Thymus (tissue), 11 donors: ENCODE data around the gene TMEM54. TPM values are rescaled to one million over a fixed set of nuclear protein-coding genes. Genes with fewer than 3 reads are reported as not detected.

Source experiments
- DNase-seq, 9 donors: peaks; one replicate each; pipeline ENCODE4 v3.0.0-alpha.2; 2013; ENCODE audit warnings: low spot score in 9 of 9, low read depth in 6 of 9, missing footprints in 1 of 9
- H3K27ac ChIP-seq, 2 donors: one replicate each; pipeline ENCODE4 v1.5.1; 2013; ENCODE audit warnings: control low read depth in 1 of 2, low read depth in 1 of 2, low read length in 1 of 2, mild to moderate bottlenecking in 1 of 2, moderate library complexity in 1 of 2
- H3K27me3 ChIP-seq, 2 donors: one replicate each; pipeline ENCODE4 v1.5.1; 2013; ENCODE audit warnings: low read length in 1 of 2; ENCODE audit not compliant: control insufficient read depth in 2 of 2, insufficient read depth in 1 of 2
- H3K36me3 ChIP-seq, 2 donors: one replicate each; pipeline ENCODE4 v1.5.1; 2013; ENCODE audit warnings: low read length in 1 of 2, mild to moderate bottlenecking in 1 of 2, moderate library complexity in 1 of 2; ENCODE audit not compliant: control insufficient read depth in 2 of 2, insufficient read depth in 2 of 2
- H3K4me1 ChIP-seq, 2 donors: one replicate each; pipeline ENCODE4 v1.5.1; 2013; ENCODE audit warnings: low read length in 2 of 2; ENCODE audit not compliant: control insufficient read depth in 2 of 2, insufficient read depth in 2 of 2
- H3K4me3 ChIP-seq, 2 donors: one replicate each; pipeline ENCODE4 v1.5.1; 2013; ENCODE audit warnings: low read length in 2 of 2, control low read depth in 1 of 2, mild to moderate bottlenecking in 1 of 2
- H3K9me3 ChIP-seq, 2 donors: one replicate each; pipeline ENCODE4 v1.5.1; 2013; ENCODE audit warnings: low read length in 1 of 2, mild to moderate bottlenecking in 1 of 2; ENCODE audit not compliant: control insufficient read depth in 2 of 2, insufficient read depth in 1 of 2
- WGBS: extraction: QIAGEN DNeasy Blood & Tissue Kit; methylation state at CpG from one replicate; pipeline ENCODE4 v1.1.7; 2013; 5-methylcytosine and 5-hydroxymethylcytosine counted together
- polyA plus RNA-seq: library from polyadenylated mRNA; stranded (reverse); fragments of 200-250 nt; gene quantifications from one replicate; pipeline ENCODE4 v1.2.3, GENCODE V29; 2013
- total RNA-seq: library from RNA; stranded (reverse); fragments of 120-200 nt; gene quantifications from one replicate; pipeline ENCODE4 v1.2.4, GENCODE V29; 2013
- donor health status: healthy.

Gene TMEM54
- total and polyA plus RNA-seq, 2 donors: 2.2 to 12.9 TPM

- H3K9me3 ChIP-seq: no peaks in the 10 kb centered on the region
- H3K36me3 ChIP-seq: peaks cover 39 to 76% of the 10 kb centered on the region in 2 donors
- no peak for DNase-seq
- WGBS: 97% methylated on average over 13 of the region's 13 CpGs
- H3K27ac ChIP-seq: no peak overlapping the region
- H3K4me3 ChIP-seq: no peak overlapping the region
- no peaks in the 10 kb centered on the region for H3K27me3 ChIP-seq
- no peaks in the 10 kb centered on the region for H3K4me1 ChIP-seq
These were observed 45.1 kb downstream of the TMEM54 start for GRCh38 chr1:32855861-32856617.

DNA sequence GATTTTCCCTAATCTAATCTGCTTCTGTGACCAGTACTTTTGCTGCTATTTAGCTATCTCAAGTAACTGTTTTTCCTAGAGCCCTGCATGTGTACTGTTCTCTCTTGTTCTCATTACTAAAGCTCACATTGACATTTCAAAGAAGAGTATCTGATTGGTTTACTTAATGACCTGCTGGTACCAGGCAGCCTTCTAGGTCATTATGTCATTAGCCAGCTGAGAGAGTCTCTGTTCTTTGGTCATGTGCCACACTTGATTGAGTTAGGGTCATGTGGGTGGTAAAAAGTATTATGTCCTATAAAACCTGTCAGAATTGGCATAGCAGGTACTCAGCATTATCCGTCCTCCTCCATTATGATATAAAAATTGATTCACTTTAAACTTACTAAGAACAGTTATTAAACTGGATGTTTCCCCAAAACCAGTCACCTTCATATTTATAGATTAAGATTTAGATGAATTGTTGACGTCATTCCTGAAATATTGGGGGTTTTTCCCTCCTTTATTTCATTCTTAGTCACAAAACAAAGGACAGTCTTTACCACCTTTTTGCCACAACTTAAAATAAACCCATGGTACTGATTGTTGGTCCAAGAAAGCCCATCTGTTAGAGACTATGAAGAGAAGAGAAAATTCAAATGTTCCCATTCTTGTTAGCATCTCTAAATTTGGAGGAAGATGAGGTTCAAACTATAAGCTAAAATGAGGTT is 52.7 kb downstream of the TMEM54 start:
- 50% methylated on average over 2 of the region's 2 CpGs for WGBS
- peaks cover 0 to 1% of the 10 kb centered on the region in 2 donors for H3K9me3 ChIP-seq
- H3K27me3 ChIP-seq: no peaks in the 10 kb centered on the region
- DNase-seq: no peak
- H3K36me3 ChIP-seq: peaks cover 23 to 38% of the 10 kb centered on the region in 2 donors
- no peaks in the 10 kb centered on the region for H3K4me1 ChIP-seq
- H3K27ac ChIP-seq: no peak overlapping the region
- no peak overlapping the region for H3K4me3 ChIP-seq

Other genes with a start within 250 kb of the TMEM54 start
- gene SYNC, start 198.6 kb downstream of the TMEM54 start, total RNA-seq: 0.66 TPM
- gene SYNC, start 198.6 kb downstream of the TMEM54 start, polyA plus RNA-seq: 2.5 TPM
- gene YARS1, start 84.0 kb downstream of the TMEM54 start, total RNA-seq: 64.2 TPM
- gene YARS1, start 84.0 kb downstream of the TMEM54 start, polyA plus RNA-seq: 41.7 TPM
- gene S100PBP, start 83.7 kb downstream of the TMEM54 start, total RNA-seq: 24.6 TPM
- 29.1 TPM for gene S100PBP, start 83.7 kb downstream of the TMEM54 start, polyA plus RNA-seq
- 3.5 TPM for gene FNDC5, start 30.5 kb downstream of the TMEM54 start, total RNA-seq
- 0.78 TPM for gene FNDC5, start 30.5 kb downstream of the TMEM54 start, polyA plus RNA-seq
- gene HPCA, start 14.9 kb downstream of the TMEM54 start, total RNA-seq: 0.24 TPM
- 0.34 TPM for gene HPCA, start 14.9 kb downstream of the TMEM54 start, polyA plus RNA-seq
- gene RNF19B, start 63.4 kb upstream of the TMEM54 start, total RNA-seq: 11.6 TPM
- 12.7 TPM for gene RNF19B, start 63.4 kb upstream of the TMEM54 start, polyA plus RNA-seq
- 156 TPM for gene AK2, start 135.5 kb upstream of the TMEM54 start, total RNA-seq
- gene AK2, start 135.5 kb upstream of the TMEM54 start, polyA plus RNA-seq: 73.2 TPM
- 1.7 TPM for gene AZIN2, start 179.8 kb upstream of the TMEM54 start, total RNA-seq
- 4.2 TPM for gene AZIN2, start 179.8 kb upstream of the TMEM54 start, polyA plus RNA-seq